Measurements from ENCODE around the gene PSMG2.

GRCh38 chr18:12751503-12751884, 48.7 kb downstream of the PSMG2 start:
- TF ChIP-seq CTCF (IDR thresholded peaks at IDR 0.05; ENCODE audit: borderline replicate concordance, extremely low read depth, low read length, poor library complexity, severe bottlenecking) (no peak), EZH2 (IDR thresholded peaks at IDR 0.05; ENCODE audit: borderline replicate concordance, low read depth, low read length, severe bottlenecking) (no peak)

Data from DND-41 (cell line).